A549 (cell line): ENCODE data around the gene LBHD2. TPM values are rescaled to one million over a fixed set of nuclear protein-coding genes. Genes with fewer than 3 reads are reported as not detected.
A peak's percentile ranks its signal among the peaks of the same experiment; 100 is the strongest.

Source experiments
- ATAC-seq, 2 experiments: fragments of 200-7000 bp in 1 of 2; fragments of >200 bp in 1 of 2; cut with Nextera tagmentation in 1 of 2; cut with Tn5 transposase in 1 of 2; 3 replicates each; pipeline versions ENCODE4 v1.8.0 to v1.9.1; 2018 to 2020; ENCODE audit warnings: mild to moderate bottlenecking in 1 of 2, moderate library complexity in 1 of 2
- CTCF ChIA-PET: fragments of 300-600 bp; sonication (Branson Sonifier 250); formaldehyde crosslinking; extraction: SDS; loops from one replicate; lab custom pipeline; 2021; ENCODE audit warnings: antibody characterized with exemption, inconsistent platforms; lab: Yijun Ruan, JAX
- POLR2A ChIA-PET: fragments of 350-600 bp; formaldehyde crosslinking; extraction: SDS; loops from one replicate; lab custom pipeline; 2021; ENCODE audit warnings: antibody characterized with exemption, inconsistent platforms; lab: Yijun Ruan, JAX
- DNase-seq, 2 experiments: peaks; one replicate each; pipeline versions ENCODE4 v3.0.0 to v3.0.0-alpha.2; 2011 to 2016; ENCODE audit warnings: low read depth in 1 of 2, low spot score in 1 of 2
- FAIRE-seq: peaks from 2 replicates; lab custom pipeline; 2011; peaks lifted over from hg19 to GRCh38; lab: Jason Lieb, UNC
- H3K27ac ChIP-seq, 2 experiments: fragments of >200 bp; sonication (Bioruptor Twin); formaldehyde crosslinking; 3 replicates each; pipeline ENCODE4 v1.5.1; 2016 to 2017
- H3K4me1 ChIP-seq: fragments of >200 bp; sonication (Bioruptor Twin); formaldehyde crosslinking; 3 replicates; pipeline ENCODE4 v1.6.1; 2016
- H3K4me2 ChIP-seq: fragments of >200 bp; sonication (Bioruptor Twin); formaldehyde crosslinking; 3 replicates; pipeline ENCODE4 v1.6.1; 2016
- H3K4me3 ChIP-seq: fragments of >200 bp; sonication (Bioruptor Twin); formaldehyde crosslinking; 3 replicates; pipeline ENCODE4 v1.5.1; 2016
- H3K9me3 ChIP-seq: fragments of >200 bp; sonication (Bioruptor Twin); formaldehyde crosslinking; 3 replicates; pipeline ENCODE4 v1.6.1; 2016
- BCL3 ChIP-seq: fragments of >200 bp; sonication (Bioruptor Twin); formaldehyde crosslinking; IDR thresholded peaks from 3 replicates; pipeline ENCODE4 v1.6.1; 2016
- BHLHE40 ChIP-seq: IDR thresholded peaks from 2 replicates; pipeline ENCODE4 v1.6.1; 2012; ENCODE audit warnings: low read depth, low read length, inconsistent platforms
- CHD4 ChIP-seq: fragments of 200-600 bp; sonication (generic); IDR thresholded peaks from 2 replicates; pipeline ENCODE4 v1.6.1; 2016; ENCODE audit warnings: antibody characterized with exemption, mild to moderate bottlenecking, borderline replicate concordance
- CTCF ChIP-seq: fragments of >200 bp; sonication (Bioruptor Twin); formaldehyde crosslinking; IDR thresholded peaks from 3 replicates; pipeline ENCODE4 v1.5.1; 2016
- EHMT2 ChIP-seq: fragments of 200-600 bp; sonication (generic); IDR thresholded peaks from 2 replicates; pipeline ENCODE4 v1.6.1; 2016; ENCODE audit warnings: antibody characterized with exemption, low read depth, mild to moderate bottlenecking, moderate library complexity
- ELK1 ChIP-seq: fragments of 150-350 bp; IDR thresholded peaks from 2 replicates; pipeline ENCODE4 v1.6.1; 2014; ENCODE audit warnings: low read depth, mild to moderate bottlenecking, low read length
- FOSB ChIP-seq: fragments of 250-450 bp; sonication (Bioruptor Pico); IDR thresholded peaks from 2 replicates; pipeline ENCODE4 v1.5.0; 2020; ENCODE audit warnings: mild to moderate bottlenecking, moderate library complexity
- FOSL2 ChIP-seq, 2 experiments: fragments of 450-650 bp in 1 of 2; fragments of >200 bp in 1 of 2; sonication (Bioruptor Twin) in 1 of 2; formaldehyde crosslinking; IDR thresholded peaks; 2 replicates each; pipeline versions ENCODE4 v1.5.0 to v1.6.1; 2016 to 2020; ENCODE audit warnings: mild to moderate bottlenecking in 1 of 2, moderate library complexity in 1 of 2
- GATA3 ChIP-seq: IDR thresholded peaks from 2 replicates; pipeline ENCODE4 v1.6.1; 2012; ENCODE audit warnings: borderline replicate concordance
- HEYL ChIP-seq: fragments of 250-450 bp; sonication (Bioruptor Pico); IDR thresholded peaks from 2 replicates; pipeline ENCODE4 v1.8.0; 2021; ENCODE audit warnings: mild to moderate bottlenecking, moderate library complexity
- HMGXB4 ChIP-seq: fragments of 250-450 bp; sonication (Bioruptor Pico); IDR thresholded peaks from 2 replicates; pipeline ENCODE4 v1.5.0; 2021; ENCODE audit warnings: mild to moderate bottlenecking, moderate library complexity, borderline replicate concordance
- HOXA7 ChIP-seq: fragments of 250-450 bp; sonication (Bioruptor Pico); IDR thresholded peaks from 2 replicates; pipeline ENCODE4 v1.5.0; 2020; ENCODE audit warnings: mild to moderate bottlenecking, moderate library complexity
- HOXB13 ChIP-seq: fragments of 250-450 bp; sonication (Bioruptor Pico); IDR thresholded peaks from 2 replicates; pipeline ENCODE4 v1.5.0; 2020; ENCODE audit warnings: low read depth, mild to moderate bottlenecking, moderate library complexity
- HOXB5 ChIP-seq: fragments of 250-450 bp; sonication (Bioruptor Pico); IDR thresholded peaks from 2 replicates; pipeline ENCODE4 v1.5.0; 2020; ENCODE audit warnings: mild to moderate bottlenecking, moderate library complexity
- JUN ChIP-seq, 2 experiments: fragments of >200 bp; sonication (Bioruptor Twin); formaldehyde crosslinking; IDR thresholded peaks; 2 replicates in 1 of 2; 3 replicates in 1 of 2; pipeline ENCODE4 v1.6.1; 2016 to 2017
- JUNB ChIP-seq: fragments of >200 bp; sonication (Bioruptor Twin); formaldehyde crosslinking; IDR thresholded peaks from 2 replicates; pipeline ENCODE4 v1.6.1; 2016
- KDM1A ChIP-seq: fragments of 200-600 bp; sonication (generic); IDR thresholded peaks from 2 replicates; pipeline ENCODE4 v1.6.1; 2016; ENCODE audit warnings: low read depth, mild to moderate bottlenecking
- KDM5A ChIP-seq: fragments of 200-600 bp; sonication (generic); IDR thresholded peaks from 2 replicates; pipeline ENCODE4 v1.6.1; 2016; ENCODE audit warnings: antibody characterized with exemption, mild to moderate bottlenecking
- MAFK ChIP-seq: fragments of 450-650 bp; IDR thresholded peaks from 2 replicates; pipeline ENCODE4 v1.6.1; 2014; ENCODE audit not compliant: partially characterized antibody
- MAZ ChIP-seq: fragments of 150-350 bp; IDR thresholded peaks from 2 replicates; pipeline ENCODE4 v1.6.1; 2014; ENCODE audit warnings: antibody characterized with exemption, low read depth, low read length, borderline replicate concordance
- NFE2L2 ChIP-seq: fragments of 150-350 bp; conservative IDR thresholded peaks from 2 replicates; pipeline ENCODE4 v1.6.1; 2014; ENCODE audit warnings: low read length
- NR3C1 ChIP-seq: fragments of >200 bp; sonication (Bioruptor Twin); formaldehyde crosslinking; IDR thresholded peaks from 3 replicates; pipeline ENCODE4 v1.6.1; 2017
- POLR2A ChIP-seq: IDR thresholded peaks from 2 replicates; pipeline ENCODE4 v1.6.1; 2012; ENCODE audit warnings: mild to moderate bottlenecking, low read length
- RAD21 ChIP-seq, 2 experiments: fragments of >200 bp in 1 of 2; sonication (Bioruptor Twin) in 1 of 2; formaldehyde crosslinking in 1 of 2; IDR thresholded peaks in 1 of 2; conservative IDR thresholded peaks in 1 of 2; 2 replicates in 1 of 2; 3 replicates in 1 of 2; pipeline ENCODE4 v1.6.1; 2012 to 2018; ENCODE audit warnings: inconsistent platforms in 1 of 2
- RARB ChIP-seq: fragments of 250-450 bp; sonication (Bioruptor Pico); IDR thresholded peaks from 2 replicates; pipeline ENCODE4 v1.8.0; 2021; ENCODE audit warnings: mild to moderate bottlenecking, moderate library complexity
- RCOR1 ChIP-seq: fragments of 150-350 bp; IDR thresholded peaks from 2 replicates; pipeline ENCODE4 v1.6.1; 2014; ENCODE audit warnings: antibody characterized with exemption, low read length, low read depth
- RNF2 ChIP-seq: fragments of 200-600 bp; sonication (generic); IDR thresholded peaks from 2 replicates; pipeline ENCODE4 v1.6.1; 2016; ENCODE audit warnings: low read depth, mild to moderate bottlenecking, antibody characterized with exemption, moderate library complexity, borderline replicate concordance
- TFCP2L1 ChIP-seq: fragments of 250-450 bp; sonication (Bioruptor Pico); IDR thresholded peaks from 2 replicates; pipeline ENCODE4 v1.5.0; 2021; ENCODE audit warnings: mild to moderate bottlenecking
- TP53 ChIP-seq: fragments of 250-450 bp; sonication (Bioruptor Pico); IDR thresholded peaks from 2 replicates; pipeline ENCODE4 v1.5.0; 2021; ENCODE audit warnings: mild to moderate bottlenecking, moderate library complexity
- USF2 ChIP-seq: fragments of 450-650 bp; IDR thresholded peaks from 2 replicates; pipeline ENCODE4 v1.6.1; 2014; ENCODE audit warnings: antibody characterized with exemption
- ZC3H11A ChIP-seq: fragments of 450-650 bp; IDR thresholded peaks from 2 replicates; pipeline ENCODE4 v1.6.1; 2014; ENCODE audit warnings: antibody characterized with exemption, mild to moderate bottlenecking
- ZFP36 ChIP-seq: fragments of 450-650 bp; IDR thresholded peaks from 2 replicates; pipeline ENCODE4 v1.6.1; 2014; ENCODE audit warnings: borderline replicate concordance; ENCODE audit not compliant: partially characterized antibody
- ZNF302 ChIP-seq: fragments of 250-450 bp; sonication (Bioruptor Pico); IDR thresholded peaks from 2 replicates; pipeline ENCODE4 v1.9.0; 2021; ENCODE audit warnings: inconsistent platforms, mild to moderate bottlenecking, moderate library complexity
- WGBS: methylation state at CpG from one replicate; pipeline ENCODE4 v1.1.6; 2017; ENCODE audit errors: missing lambda C conversion rate; 5-methylcytosine and 5-hydroxymethylcytosine counted together
- polyA plus RNA-seq, 4 experiments: library from polyadenylated mRNA; depleted of rRNA in 3 of 4; stranded (reverse); fragments of >200 nt; fragmentation: RNase III in 1 of 4; extraction: RNeasy Plus Mini Kit Qiagen cat#74134 plus additional on column Dnase treatment in 1 of 4; gene quantifications; 2 replicates in 3 of 4; 3 replicates in 1 of 4; pipeline ENCODE4 v1.2.3, GENCODE V29; 2011 to 2017

Gene LBHD2
- polyA plus RNA-seq, 2 of the 4 experiments (the other 2 are of a cell fraction): not detected

- Histone ChIP-seq H3K27ac (peak overlapping the region; percentile 86 to 98), H3K9me3 (no peaks in the 10 kb centered on the region), H3K4me2 (peak overlapping the region; percentile 85), H3K4me3 (peak overlapping the region; percentile 27; the same call in 2 of the 3 replicates), H3K4me1 (peaks cover 89% of the 10 kb centered on the region)
- DNase-seq: peak in 1 of 2 experiments; percentile 91
- no peak for FAIRE-seq
- POLR2A ChIA-PET: interaction anchor here (0.6 to 2.3 kb wide), 5 partner anchors 9 to 224 kb away, joined by 3 to 11 read pairs (median 4); partner anchors contain the start of genes EIF5 and TNFAIP2
- WGBS: 16% methylated on average over 6 of the region's 32 CpGs
- peak; percentile 40 for ATAC-seq
- CTCF ChIA-PET: interaction anchor here (0.8 to 3.7 kb wide), 12 partner anchors 8 to 183 kb away, joined by 3 to 16 read pairs (median 4); partner anchors contain the start of gene TNFAIP2
- TF ChIP-seq NR3C1: no peak
- peak in 1 of 2 experiments; percentile 24; a peak in 2 of 5 replicates for TF ChIP-seq RAD21 (conservative IDR thresholded peaks at IDR 0.05 in 1 of 2, IDR thresholded peaks at IDR 0.05 in 1 of 2)
- 0 out of 2 replicates have a peak, but pooled peaks have one; percentile 4 for TF ChIP-seq NFE2L2
- peak; percentile 58; the same call in 1 of the 2 replicates for TF ChIP-seq JUNB
- no peak for TF ChIP-seq USF2
- no peak for TF ChIP-seq RNF2
- no peak for TF ChIP-seq TFCP2L1
- peak; percentile 78; the same call in 1 of the 2 replicates for TF ChIP-seq TP53 (CRISPR knock-in tag)
- TF ChIP-seq ZNF302: peak; percentile 43; the same call in 1 of the 2 replicates
- no peak for TF ChIP-seq CHD4
- TF ChIP-seq BCL3: no peak
- TF ChIP-seq MAFK: no peak
- peak; percentile 72 for TF ChIP-seq GATA3
- no peak for TF ChIP-seq HMGXB4
- no peak for TF ChIP-seq POLR2A
- no peak for TF ChIP-seq BHLHE40
- TF ChIP-seq HEYL: no peak
- TF ChIP-seq JUN (IDR thresholded peaks at IDR 0.05): peak; percentile 36 to 64; a peak in 4 of 5 replicates
- TF ChIP-seq FOSB (CRISPR knock-in tag): no peak
- TF ChIP-seq HOXB5 (CRISPR knock-in tag): peak; percentile 75; the same call in 1 of the 2 replicates
- no peak for TF ChIP-seq HOXA7 (CRISPR knock-in tag)
- peak; percentile 64; the same call in 1 of the 2 replicates for TF ChIP-seq RARB (CRISPR knock-in tag)
- peak; percentile 71 for TF ChIP-seq FOSL2 (IDR thresholded peaks at IDR 0.05)
- TF ChIP-seq FOSL2 (CRISPR knock-in tag; IDR thresholded peaks at IDR 0.05): peak; percentile 94
- no peak for TF ChIP-seq KDM1A
- no peak for TF ChIP-seq ZC3H11A
- TF ChIP-seq MAZ: no peak
- TF ChIP-seq ZFP36: no peak
- peak; percentile 84 for TF ChIP-seq HOXB13 (CRISPR knock-in tag)
- no peak for TF ChIP-seq ELK1
- TF ChIP-seq RCOR1: no peak
- no peak for TF ChIP-seq KDM5A
- TF ChIP-seq EHMT2: no peak
- TF ChIP-seq CTCF: no peak
Measured at GRCh38 chr14:103109535-103110441, 25.8 kb downstream of the LBHD2 start.
